WI38 (cell line): ENCODE data around the gene KANSL3.

Source experiments
- H3K4me3 ChIP-seq: 2 replicates; pipeline ENCODE4 v1.5.1; 2011; ENCODE audit warnings: low read depth, mild to moderate bottlenecking, control low read depth, low read length
- TF ChIP-seq, protein P1 (sequence below): IDR thresholded peaks from 2 replicates; pipeline ENCODE4 v1.5.1; 2012; ENCODE audit warnings: low read depth, mild to moderate bottlenecking, control low read depth, low read length

KANSL3 gene

DNA sequence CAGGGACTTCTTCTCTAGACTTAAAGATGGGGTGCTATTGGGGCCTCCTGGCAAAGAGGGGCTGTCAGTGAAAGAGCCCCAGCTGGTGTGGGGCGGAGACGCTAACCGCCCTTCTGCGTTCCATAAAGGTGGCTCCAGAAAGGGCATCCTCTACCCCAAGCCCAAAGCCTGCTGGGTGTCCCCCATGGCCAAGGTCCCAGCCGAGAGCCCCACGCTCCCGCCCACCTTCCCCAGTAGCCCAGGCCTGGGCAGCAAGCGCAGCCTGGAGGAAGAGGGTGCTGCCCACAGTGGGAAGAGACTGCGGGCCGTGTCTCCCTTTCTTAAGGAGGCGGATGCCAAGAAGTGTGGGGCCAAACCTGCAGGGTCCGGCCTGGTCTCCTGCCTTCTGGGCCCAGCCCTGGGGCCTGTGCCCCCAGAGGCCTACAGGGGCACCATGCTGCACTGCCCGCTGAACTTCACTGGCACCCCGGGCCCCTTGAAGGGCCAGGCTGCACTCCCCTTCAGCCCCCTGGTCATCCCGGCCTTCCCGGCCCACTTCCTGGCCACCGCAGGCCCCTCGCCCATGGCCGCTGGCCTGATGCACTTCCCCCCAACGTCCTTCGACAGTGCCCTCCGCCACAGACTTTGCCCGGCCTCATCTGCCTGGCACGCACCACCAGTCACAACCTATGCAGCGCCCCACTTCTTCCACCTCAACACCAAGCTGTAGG, 86.4 kb downstream of the KANSL3 start:
- TF ChIP-seq, protein P1, sequence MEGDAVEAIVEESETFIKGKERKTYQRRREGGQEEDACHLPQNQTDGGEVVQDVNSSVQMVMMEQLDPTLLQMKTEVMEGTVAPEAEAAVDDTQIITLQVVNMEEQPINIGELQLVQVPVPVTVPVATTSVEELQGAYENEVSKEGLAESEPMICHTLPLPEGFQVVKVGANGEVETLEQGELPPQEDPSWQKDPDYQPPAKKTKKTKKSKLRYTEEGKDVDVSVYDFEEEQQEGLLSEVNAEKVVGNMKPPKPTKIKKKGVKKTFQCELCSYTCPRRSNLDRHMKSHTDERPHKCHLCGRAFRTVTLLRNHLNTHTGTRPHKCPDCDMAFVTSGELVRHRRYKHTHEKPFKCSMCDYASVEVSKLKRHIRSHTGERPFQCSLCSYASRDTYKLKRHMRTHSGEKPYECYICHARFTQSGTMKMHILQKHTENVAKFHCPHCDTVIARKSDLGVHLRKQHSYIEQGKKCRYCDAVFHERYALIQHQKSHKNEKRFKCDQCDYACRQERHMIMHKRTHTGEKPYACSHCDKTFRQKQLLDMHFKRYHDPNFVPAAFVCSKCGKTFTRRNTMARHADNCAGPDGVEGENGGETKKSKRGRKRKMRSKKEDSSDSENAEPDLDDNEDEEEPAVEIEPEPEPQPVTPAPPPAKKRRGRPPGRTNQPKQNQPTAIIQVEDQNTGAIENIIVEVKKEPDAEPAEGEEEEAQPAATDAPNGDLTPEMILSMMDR = no peak
- H3K4me3 ChIP-seq = no peak overlapping the region

DNA sequence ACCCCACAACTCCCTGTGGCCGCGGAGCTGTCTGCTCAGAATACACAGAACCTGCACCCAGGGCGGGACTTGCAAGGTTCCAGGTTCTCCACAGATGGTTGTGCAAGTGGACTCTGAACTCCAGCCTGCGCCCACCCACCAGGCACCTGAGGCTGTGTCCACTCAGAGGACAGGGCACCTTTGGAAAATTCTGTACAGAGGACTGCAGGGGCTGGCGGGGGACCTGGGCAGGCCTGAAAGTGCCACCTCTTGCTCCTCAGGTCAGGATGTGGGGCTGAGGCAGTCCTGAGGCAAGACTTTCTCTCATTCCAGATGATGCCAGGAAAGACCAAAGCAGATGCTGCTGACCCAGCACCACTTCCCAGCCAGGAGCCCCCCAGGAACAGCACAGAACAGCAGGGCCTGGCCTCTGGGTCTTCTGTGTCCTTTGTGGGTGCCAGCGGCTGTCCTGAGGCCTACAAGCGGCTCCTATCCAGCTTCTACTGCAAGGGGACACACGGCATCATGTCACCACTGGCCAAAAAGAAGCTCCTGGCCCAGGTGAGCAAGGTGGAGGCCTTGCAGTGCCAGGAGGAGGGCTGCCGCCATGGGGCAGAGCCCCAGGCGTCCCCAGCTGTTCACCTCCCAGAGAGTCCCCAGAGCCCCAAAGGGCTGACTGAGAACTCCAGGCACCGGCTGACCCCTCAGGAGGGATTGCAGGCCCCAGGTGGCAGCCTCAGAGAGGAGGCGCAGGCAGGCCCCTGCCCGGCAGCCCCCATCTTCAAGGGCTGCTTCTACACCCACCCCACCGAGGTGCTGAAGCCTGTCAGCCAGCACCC, 87.1 kb downstream of the KANSL3 start:
- H3K4me3 ChIP-seq = no peak overlapping the region
- TF ChIP-seq, protein P1 = no peak

DNA sequence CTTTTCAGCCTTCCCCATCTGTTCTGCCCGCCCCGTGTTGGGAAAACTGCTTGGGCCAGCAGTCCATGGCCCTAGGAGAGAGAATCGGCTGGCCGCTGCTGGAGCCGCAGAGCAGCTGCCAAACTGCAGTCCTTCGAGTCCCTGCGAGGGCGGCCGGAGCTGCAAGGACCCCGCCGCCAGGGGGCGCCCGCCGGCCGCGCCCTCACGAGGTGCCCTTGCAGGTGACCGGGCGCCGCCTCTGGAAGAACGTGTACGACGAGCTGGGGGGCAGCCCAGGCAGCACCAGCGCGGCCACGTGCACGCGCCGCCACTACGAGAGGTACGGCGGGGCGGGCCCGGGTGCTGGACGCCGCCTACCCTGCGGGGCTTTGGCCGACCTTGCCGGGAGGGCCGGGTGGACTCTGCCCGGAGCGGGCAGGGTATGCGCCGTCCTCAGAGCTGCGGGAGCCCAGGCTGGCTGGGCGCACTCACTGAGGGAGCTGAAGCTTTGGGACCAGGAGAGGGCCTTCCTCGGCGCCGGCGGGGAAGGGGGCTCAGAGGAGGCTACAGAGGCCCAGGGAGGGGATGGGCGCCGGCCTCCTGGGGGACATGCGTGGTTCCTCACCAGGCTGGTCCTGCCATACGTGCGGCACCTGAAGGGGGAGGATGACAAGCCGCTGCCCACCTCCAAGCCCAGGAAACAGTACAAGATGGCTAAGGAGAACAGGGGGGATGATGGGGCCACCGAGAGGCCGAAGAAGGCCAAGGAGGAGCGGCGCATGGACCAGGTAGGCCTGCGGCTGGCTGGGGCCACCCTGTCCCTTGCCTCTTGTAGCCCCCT, 87.9 kb downstream of the KANSL3 start:
- TF ChIP-seq, protein P1 = no peak

DNA sequence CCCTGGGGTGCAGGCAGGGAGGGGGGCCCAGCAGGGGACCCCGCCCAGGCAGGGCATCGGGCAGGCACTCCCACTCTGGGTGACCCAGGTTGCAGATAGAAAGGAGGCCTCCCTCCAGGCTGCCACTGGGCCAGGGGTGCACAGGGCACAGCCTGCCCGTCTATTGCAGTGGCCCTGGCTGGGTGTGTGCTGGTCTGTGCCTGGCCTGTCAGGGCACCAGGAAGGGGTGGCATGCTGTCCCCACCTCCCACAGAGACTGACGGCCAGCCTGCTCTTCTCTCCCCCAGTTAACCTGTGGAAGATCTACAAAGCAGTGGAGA, 88.7 kb downstream of the KANSL3 start:
- no peak overlapping the region for H3K4me3 ChIP-seq
- TF ChIP-seq, protein P1 = no peak

More for the DNA sequence above, 87.9 kb downstream of the KANSL3 start:
- H3K4me3 ChIP-seq = no peak overlapping the region

DNA sequence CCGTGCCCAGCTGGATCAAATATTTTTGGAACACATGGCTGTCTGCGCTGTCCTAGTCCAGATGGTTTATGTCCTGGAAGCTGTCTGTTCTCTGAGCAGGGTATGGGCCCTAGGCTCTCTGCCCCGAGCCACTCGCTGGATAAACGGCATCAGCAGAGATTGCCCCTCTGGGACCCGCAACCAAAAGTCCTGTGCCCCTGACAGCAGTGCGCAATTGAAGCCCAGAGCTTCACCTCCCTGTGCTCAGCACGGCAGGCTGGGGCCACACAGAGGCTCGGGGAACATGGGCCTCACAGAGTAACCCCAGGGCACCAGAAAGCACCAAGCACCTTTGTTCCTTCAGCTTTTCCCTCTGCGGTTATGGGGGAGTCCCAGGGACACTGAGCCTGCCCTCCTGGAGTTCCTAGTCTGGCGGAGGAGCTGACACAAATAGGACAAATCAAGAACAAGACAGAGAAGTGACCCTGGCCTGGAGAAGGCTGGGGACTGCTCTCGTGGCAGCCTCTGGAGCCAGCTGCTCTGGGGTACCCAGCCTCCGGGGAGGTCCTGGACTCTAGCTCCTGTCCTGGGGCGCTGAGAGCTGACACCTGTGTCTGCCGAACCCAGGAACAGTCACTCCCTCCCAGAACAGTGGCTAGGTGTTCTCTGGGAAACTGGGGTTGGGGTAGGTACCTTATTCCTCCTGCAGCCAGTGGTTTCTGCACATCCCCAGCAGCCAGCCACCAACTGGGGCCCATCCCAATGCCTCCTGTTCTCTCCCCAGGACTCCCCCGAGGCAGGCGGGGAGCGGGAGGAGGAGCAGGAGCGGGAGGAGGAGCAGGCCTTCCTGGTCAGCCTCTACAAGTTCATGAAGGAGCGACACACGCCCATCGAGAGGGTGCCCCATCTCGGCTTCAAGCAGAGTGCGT, 89.3 kb downstream of the KANSL3 start:
- no peak overlapping the region for H3K4me3 ChIP-seq
- TF ChIP-seq, protein P1 = no peak

DNA sequence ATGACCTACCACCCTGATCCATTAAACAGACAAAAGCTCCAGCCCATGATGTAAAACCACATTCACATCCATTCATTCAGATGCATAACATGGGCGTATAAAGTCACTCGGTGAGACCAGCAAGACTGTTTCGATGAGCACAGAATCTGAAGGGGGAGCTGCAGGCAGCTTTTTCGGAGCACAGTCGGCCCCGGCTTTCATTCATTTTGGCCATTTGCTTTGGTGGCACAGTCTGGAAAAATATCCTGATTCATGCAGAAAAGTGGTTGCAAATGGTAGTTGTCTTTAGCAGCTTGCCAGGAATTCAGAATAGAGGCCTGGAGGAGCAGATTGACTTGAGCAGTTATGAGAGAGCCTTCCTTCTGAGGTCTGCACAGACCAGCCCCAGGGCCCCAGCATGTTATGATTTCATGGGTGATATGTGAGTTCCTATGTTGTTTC, 90.4 kb downstream of the KANSL3 start:
- H3K4me3 ChIP-seq = no peak overlapping the region
- TF ChIP-seq, protein P1 = no peak
